HepG2 (cell line): ENCODE results near the gene PTPN3. TPM values are rescaled to one million over a fixed set of nuclear protein-coding genes. Genes with fewer than 3 reads are reported as not detected.

ENCODE experiments used
- ARNTL ChIP-seq: sonication (generic); formaldehyde crosslinking; IDR thresholded peaks from 2 replicates; pipeline ENCODE4 v1.4.0; 2020; ENCODE audit warnings: mild to moderate bottlenecking, missing genetic modification reagents
- BRD4 ChIP-seq: sonication (generic); formaldehyde crosslinking; IDR thresholded peaks from 2 replicates; pipeline ENCODE4 v1.4.0; 2020; ENCODE audit warnings: missing genetic modification reagents
- FOXC1 ChIP-seq: sonication (generic); formaldehyde crosslinking; IDR thresholded peaks from 2 replicates; pipeline ENCODE4 v1.8.0; 2022; ENCODE audit warnings: mild to moderate bottlenecking, missing genetic modification reagents, borderline replicate concordance
- HOMEZ ChIP-seq: IDR thresholded peaks from 2 replicates; pipeline ENCODE4 v1.6.1; 2016; ENCODE audit warnings: low read depth
- HOXA5 ChIP-seq: sonication (generic); formaldehyde crosslinking; IDR thresholded peaks from 2 replicates; pipeline ENCODE4 v1.4.0; 2020; ENCODE audit warnings: missing genetic modification reagents
- NR2F1 ChIP-seq, 2 experiments: fragments of 450-650 bp in 1 of 2; formaldehyde crosslinking in 1 of 2; IDR thresholded peaks; 2 replicates each; pipeline versions ENCODE4 v1.5.0 to v1.6.1; 2016 to 2020; ENCODE audit warnings: mild to moderate bottlenecking in 1 of 2, missing compliant biosample characterization in 1 of 2, missing genetic modification reagents in 1 of 2, moderate library complexity in 1 of 2
- POGK ChIP-seq: sonication (generic); formaldehyde crosslinking; conservative IDR thresholded peaks from 2 replicates; pipeline ENCODE4 v1.8.0; 2022; ENCODE audit warnings: mild to moderate bottlenecking, moderate library complexity, missing genetic modification reagents
- SP1 ChIP-seq, 2 experiments: fragments of 450-650 bp in 1 of 2; sonication (generic) in 1 of 2; formaldehyde crosslinking in 1 of 2; IDR thresholded peaks; 2 replicates each; pipeline versions ENCODE4 v1.4.0 to v1.6.1; 2016 to 2020; ENCODE audit warnings: missing genetic modification reagents in 1 of 2
- ZFP36L1 ChIP-seq: sonication (generic); formaldehyde crosslinking; IDR thresholded peaks from 2 replicates; pipeline ENCODE4 v1.8.0; 2022; ENCODE audit warnings: mild to moderate bottlenecking, missing genetic modification reagents, moderate library complexity
- ZFP91 ChIP-seq: sonication (generic); formaldehyde crosslinking; IDR thresholded peaks from 2 replicates; pipeline ENCODE4 v1.9.0; 2022; ENCODE audit warnings: missing genetic modification reagents, mild to moderate bottlenecking, borderline replicate concordance
- ZFX ChIP-seq: sonication (generic); formaldehyde crosslinking; IDR thresholded peaks from 2 replicates; pipeline ENCODE4 v1.4.0; 2020; ENCODE audit warnings: mild to moderate bottlenecking, low read depth, missing genetic modification reagents, moderate library complexity
- ZNF264 ChIP-seq: sonication (generic); formaldehyde crosslinking; IDR thresholded peaks from 2 replicates; pipeline ENCODE4 v1.4.0; 2020; ENCODE audit warnings: missing genetic modification reagents
- ZNF407 ChIP-seq: sonication (generic); formaldehyde crosslinking; IDR thresholded peaks from one replicate; pipeline ENCODE4 v1.5.1; 2020; ENCODE audit warnings: mild to moderate bottlenecking, missing genetic modification reagents; ENCODE audit errors: not compliant biosample characterization
- ZNF589 ChIP-seq: sonication (generic); formaldehyde crosslinking; conservative IDR thresholded peaks from 2 replicates; pipeline ENCODE4 v1.8.0; 2022; ENCODE audit warnings: mild to moderate bottlenecking, moderate library complexity, missing genetic modification reagents
- ZNF670 ChIP-seq: sonication (generic); formaldehyde crosslinking; IDR thresholded peaks from 2 replicates; pipeline ENCODE4 v1.8.0; 2022; ENCODE audit warnings: mild to moderate bottlenecking, missing genetic modification reagents, borderline replicate concordance
- ZNF792 ChIP-seq: IDR thresholded peaks from 2 replicates; pipeline ENCODE4 v1.6.1; 2016
- polyA plus RNA-seq, 8 experiments: library from polyadenylated mRNA; depleted of rRNA in 3 of 8; stranded (reverse) in 7 of 8; unstranded in 1 of 8; fragments of >200 nt; fragmentation: Illumina TruSeq in 4 of 8; extraction: Trizol in 4 of 8; gene quantifications; 2 replicates each; pipeline versions ENCODE4 v1.2.1 to v1.2.3, GENCODE V29; 2011 to 2016; ENCODE audit warnings: low read depth in 4 of 8, missing spikeins in 1 of 8, mixed read lengths in 1 of 8; ENCODE audit not compliant: insufficient read depth in 1 of 8
- total RNA-seq, 5 experiments: library from RNA; depleted of rRNA; stranded (reverse); fragments of >200 nt; fragmentation: Illumina TruSeq; extraction: Trizol; gene quantifications; 2 replicates each; pipeline ENCODE4 v1.2.3, GENCODE V29; 2016; ENCODE audit warnings: low read depth in 1 of 5

The PTPN3 gene
- total and polyA plus RNA-seq, 2 of the 13 experiments (the other 11 are each of a cell fraction or from before 2014, with no cell fraction given), result 5.6 to 20.5 TPM

GRCh38 chr9:109507421-109507838, 9.3 kb upstream of the PTPN3 start (continued):
- no peak; the same call in 1 of the 2 replicates for TF ChIP-seq ZFP91 (CRISPR knock-in tag)
- no peak for TF ChIP-seq BRD4 (CRISPR knock-in tag)
- no peak for TF ChIP-seq HOXA5 (CRISPR knock-in tag)
- TF ChIP-seq ZNF670 (CRISPR knock-in tag), result 0 out of 2 replicates have a peak, but pooled peaks have one; percentile 48
- peak; percentile 85 for TF ChIP-seq POGK
- peak; percentile 37; the same call in 1 of the 2 replicates for TF ChIP-seq ZFX (CRISPR knock-in tag)
- TF ChIP-seq ZFP36L1 (CRISPR knock-in tag), result 0 out of 2 replicates have a peak, but pooled peaks have one; percentile 69
- peak; percentile 95 for TF ChIP-seq ARNTL
- no peak for TF ChIP-seq ZNF407 (CRISPR knock-in tag)
- TF ChIP-seq ZNF792, result peak; percentile 89
- TF ChIP-seq HOMEZ, result peak; percentile 91; the same call in 1 of the 2 replicates
- TF ChIP-seq FOXC1, result peak; percentile 58; the same call in 1 of the 2 replicates
- no peak for TF ChIP-seq SP1 (IDR thresholded peaks at IDR 0.05)
- TF ChIP-seq SP1 (CRISPR knock-in tag; IDR thresholded peaks at IDR 0.05), result peak; percentile 28; the same call in 1 of the 2 replicates
- TF ChIP-seq NR2F1 (CRISPR knock-in tag; IDR thresholded peaks at IDR 0.05), result peak in 1 of 2 experiments; percentile 39; a peak in 1 of 4 replicates
- TF ChIP-seq ZNF589 (CRISPR knock-in tag), result peak; percentile 51; the same call in 1 of the 2 replicates
- TF ChIP-seq ZNF264 (CRISPR knock-in tag), result no peak
